HS-27A (cell line): Measurements from ENCODE around the gene ADGRV1.
A peak's percentile ranks its signal among the peaks of the same experiment; 100 is the strongest.

ENCODE experiments used
- DNase-seq: peaks from one replicate; pipeline ENCODE4 v3.0.0-alpha.2; 2012; ENCODE audit warnings: low read depth, missing footprints

ADGRV1 gene

GRCh38 chr5:91142386-91142785, 583.8 kb downstream of the ADGRV1 start:
- no peak for DNase-seq

- DNase-seq, result no peak
These were observed 584.2 kb downstream of the ADGRV1 start for GRCh38 chr5:91142819-91143218.

- DNase-seq, result no peak
These were observed 585.2 kb downstream of the ADGRV1 start for GRCh38 chr5:91143840-91144239.

- no peak for DNase-seq
These were observed 586.1 kb downstream of the ADGRV1 start for GRCh38 chr5:91144491-91145332.

GRCh38 chr5:91145333-91145620, 586.7 kb downstream of the ADGRV1 start:
- DNase-seq, result no peak

- DNase-seq, result no peak
These were observed 587.6 kb downstream of the ADGRV1 start for GRCh38 chr5:91146230-91146629.

GRCh38 chr5:91146905-91147600, 588.5 kb downstream of the ADGRV1 start:
- DNase-seq, result no peak

- DNase-seq, result no peak
These were observed 591.6 kb downstream of the ADGRV1 start for GRCh38 chr5:91150234-91150633.

- no peak for DNase-seq
These were observed 592.0 kb downstream of the ADGRV1 start for GRCh38 chr5:91150636-91151035.

- no peak for DNase-seq
These were observed 593.4 kb downstream of the ADGRV1 start for GRCh38 chr5:91151947-91152346.

GRCh38 chr5:91154338-91154737, 595.7 kb downstream of the ADGRV1 start:
- DNase-seq, result no peak

GRCh38 chr5:91155274-91155673, 596.7 kb downstream of the ADGRV1 start:
- DNase-seq, result no peak

- no peak for DNase-seq
These were observed 597.6 kb downstream of the ADGRV1 start for GRCh38 chr5:91156242-91156641.

- DNase-seq, result no peak
These were observed 599.4 kb downstream of the ADGRV1 start for GRCh38 chr5:91158011-91158410.

- no peak for DNase-seq
These were observed 601.0 kb downstream of the ADGRV1 start for GRCh38 chr5:91159647-91160046.

- DNase-seq, result no peak
These were observed 602.2 kb downstream of the ADGRV1 start for GRCh38 chr5:91160714-91161285.

- DNase-seq, result peak; percentile 36
These were observed 604.2 kb downstream of the ADGRV1 start for GRCh38 chr5:91162534-91163381.

GRCh38 chr5:91164424-91164823, 605.8 kb downstream of the ADGRV1 start:
- no peak for DNase-seq

- DNase-seq, result peak; percentile 30
These were observed 607.6 kb downstream of the ADGRV1 start for GRCh38 chr5:91166059-91166807.

GRCh38 chr5:91168859-91169258, 610.3 kb downstream of the ADGRV1 start:
- DNase-seq, result no peak

- no peak for DNase-seq
These were observed 611.7 kb downstream of the ADGRV1 start for GRCh38 chr5:91170266-91170665.

- DNase-seq, result no peak
These were observed 612.7 kb downstream of the ADGRV1 start for GRCh38 chr5:91171322-91171721.
